LNCAP (cell line): ENCODE results near the gene FXYD3.

Experiments used
- TF ChIP-seq, protein P1 (sequence below): fragments of 450-650 bp; IDR thresholded peaks from 2 replicates; pipeline ENCODE4 v1.5.1; 2017; ENCODE audit warnings: mild to moderate bottlenecking

The FXYD3 gene

DNA sequence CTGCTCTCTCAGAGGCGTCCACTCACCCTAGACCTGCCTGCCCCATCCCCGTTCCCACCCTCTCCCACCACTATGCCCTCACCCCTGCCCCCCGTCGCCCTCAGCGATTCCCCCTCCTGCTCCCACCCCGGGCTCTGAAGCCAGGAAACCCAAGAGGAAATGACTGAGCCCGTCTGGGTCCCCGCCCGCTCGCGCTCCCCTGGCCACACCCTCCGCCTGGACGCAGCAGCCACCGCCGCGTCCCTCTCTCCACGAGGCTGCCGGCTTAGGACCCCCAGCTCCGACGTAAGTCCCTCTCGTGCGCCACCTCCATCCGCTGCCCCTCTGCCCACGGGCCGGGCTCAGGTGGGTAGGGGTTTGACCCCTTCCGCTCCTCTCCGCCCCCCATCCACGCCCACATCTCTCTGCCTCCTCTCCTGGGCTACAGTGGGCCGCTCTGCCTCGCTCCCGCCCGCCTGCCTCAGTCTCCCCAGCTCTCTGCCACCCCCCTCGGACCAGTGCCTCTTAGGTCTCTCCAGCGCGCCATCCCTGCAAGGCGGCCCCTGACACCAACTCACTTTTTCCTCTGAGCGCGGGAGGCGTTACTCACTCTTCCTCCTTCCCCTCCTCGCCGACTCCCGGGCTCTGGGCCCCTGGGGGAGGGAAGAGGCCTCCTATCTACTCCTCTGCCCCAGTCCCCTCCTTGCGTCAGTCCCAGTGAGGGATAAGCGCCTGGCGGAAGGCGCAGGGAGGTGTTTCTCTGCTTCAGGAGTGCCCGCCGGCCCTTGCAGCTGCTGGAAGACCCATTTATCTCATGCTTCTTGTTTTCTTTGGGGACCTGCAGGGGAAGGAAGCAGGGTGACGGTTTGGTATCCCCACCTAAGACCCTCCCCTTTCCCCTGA is 39.1 kb downstream of the FXYD3 start, which contains the start of gene FXYD5:
TSS of gene FXYD5 (plus strand) at position 211 of the 882 bp plus-strand sequence. CDS start 816 bp downstream, outside the sequence.
- TF ChIP-seq, protein P1, sequence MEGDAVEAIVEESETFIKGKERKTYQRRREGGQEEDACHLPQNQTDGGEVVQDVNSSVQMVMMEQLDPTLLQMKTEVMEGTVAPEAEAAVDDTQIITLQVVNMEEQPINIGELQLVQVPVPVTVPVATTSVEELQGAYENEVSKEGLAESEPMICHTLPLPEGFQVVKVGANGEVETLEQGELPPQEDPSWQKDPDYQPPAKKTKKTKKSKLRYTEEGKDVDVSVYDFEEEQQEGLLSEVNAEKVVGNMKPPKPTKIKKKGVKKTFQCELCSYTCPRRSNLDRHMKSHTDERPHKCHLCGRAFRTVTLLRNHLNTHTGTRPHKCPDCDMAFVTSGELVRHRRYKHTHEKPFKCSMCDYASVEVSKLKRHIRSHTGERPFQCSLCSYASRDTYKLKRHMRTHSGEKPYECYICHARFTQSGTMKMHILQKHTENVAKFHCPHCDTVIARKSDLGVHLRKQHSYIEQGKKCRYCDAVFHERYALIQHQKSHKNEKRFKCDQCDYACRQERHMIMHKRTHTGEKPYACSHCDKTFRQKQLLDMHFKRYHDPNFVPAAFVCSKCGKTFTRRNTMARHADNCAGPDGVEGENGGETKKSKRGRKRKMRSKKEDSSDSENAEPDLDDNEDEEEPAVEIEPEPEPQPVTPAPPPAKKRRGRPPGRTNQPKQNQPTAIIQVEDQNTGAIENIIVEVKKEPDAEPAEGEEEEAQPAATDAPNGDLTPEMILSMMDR = no peak

DNA sequence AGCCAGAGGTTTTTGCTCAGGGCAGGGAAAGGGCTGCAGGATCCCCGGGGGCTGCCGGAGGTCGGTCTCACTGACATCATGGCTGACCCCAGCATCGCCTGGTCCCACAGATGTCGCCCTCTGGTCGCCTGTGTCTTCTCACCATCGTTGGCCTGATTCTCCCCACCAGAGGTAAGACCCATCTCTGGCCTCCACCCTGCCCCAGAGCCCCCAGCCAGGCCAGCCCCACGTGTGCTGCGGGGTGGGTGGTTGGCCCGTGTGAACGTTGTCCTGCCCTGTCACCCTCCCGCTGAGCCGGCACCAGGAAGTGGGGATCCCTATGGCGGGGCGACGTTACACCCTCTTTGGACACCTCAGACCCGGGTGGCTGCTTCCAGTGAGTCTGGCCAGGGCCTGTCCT is 39.8 kb downstream of the FXYD3 start:
- TF ChIP-seq, protein P1 = no peak

DNA sequence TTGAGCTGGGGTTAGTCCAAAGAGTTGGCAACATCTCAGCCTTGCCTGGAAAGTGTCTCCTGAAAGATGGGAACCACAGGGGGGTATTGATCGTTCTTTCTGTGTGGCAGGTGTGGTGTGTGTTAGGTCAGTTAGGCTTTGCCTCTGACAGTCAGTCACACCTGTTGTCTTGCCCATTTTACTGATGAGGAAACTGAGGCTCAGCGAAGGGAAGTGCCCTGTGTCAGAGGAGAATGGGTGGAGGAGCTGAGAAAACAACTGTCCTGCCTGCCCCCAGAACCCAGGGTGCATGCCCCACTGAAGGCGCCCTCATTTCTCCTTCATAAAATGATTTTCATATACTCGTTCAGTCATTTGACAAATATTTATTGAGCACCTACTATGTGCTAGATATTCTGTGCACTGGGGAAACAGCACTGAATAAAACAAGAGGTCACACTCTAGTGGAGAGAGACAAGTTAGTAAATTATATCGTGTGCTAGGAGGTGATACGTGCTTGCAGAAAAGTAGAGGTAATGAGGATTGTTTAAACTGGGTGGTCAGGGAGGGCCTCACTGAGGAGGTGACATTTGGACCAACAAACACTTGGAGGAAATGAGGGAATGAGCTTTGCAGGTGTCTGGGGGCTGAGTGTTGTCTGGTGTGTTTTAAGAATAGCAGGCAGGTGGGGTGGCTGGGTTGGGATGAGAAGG is 40.5 kb downstream of the FXYD3 start:
- TF ChIP-seq, protein P1 = no peak

DNA sequence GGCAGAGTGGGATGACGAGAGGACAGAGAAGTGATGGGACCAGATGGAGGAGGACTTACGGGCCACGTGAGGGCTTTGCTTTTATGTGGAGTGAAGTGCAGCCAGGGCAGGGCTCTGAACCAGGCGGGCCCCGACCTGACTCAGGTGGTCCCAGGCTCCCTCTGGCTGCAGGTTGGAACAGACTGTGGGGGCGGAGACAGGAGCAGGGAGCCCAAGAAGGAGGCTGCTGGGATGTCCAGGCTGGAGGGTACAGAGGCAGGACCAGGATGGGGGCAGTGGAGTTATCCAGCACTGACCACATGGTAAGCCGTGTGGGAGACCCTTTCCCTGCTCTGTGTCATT is 41.0 kb downstream of the FXYD3 start:
- TF ChIP-seq, protein P1 = no peak

DNA sequence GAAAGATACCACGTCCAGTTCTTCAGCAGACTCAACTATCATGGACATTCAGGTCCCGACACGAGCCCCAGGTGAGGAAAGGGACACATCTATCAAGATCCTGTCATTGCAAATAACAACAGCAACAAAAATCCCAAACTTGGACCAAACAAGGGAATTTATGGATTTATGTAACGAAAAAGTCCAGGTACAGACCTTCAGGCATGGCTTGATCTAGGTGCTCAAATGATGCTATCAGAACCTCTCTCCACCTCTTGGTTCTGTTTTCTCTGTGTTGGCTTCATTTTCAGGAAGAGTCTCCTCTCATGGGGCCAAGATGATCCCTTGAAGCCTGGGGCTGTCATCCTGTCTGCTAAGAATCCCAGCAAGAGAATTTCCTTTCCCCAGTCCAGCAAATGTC is 41.8 kb downstream of the FXYD3 start:
- TF ChIP-seq, protein P1 = no peak

DNA sequence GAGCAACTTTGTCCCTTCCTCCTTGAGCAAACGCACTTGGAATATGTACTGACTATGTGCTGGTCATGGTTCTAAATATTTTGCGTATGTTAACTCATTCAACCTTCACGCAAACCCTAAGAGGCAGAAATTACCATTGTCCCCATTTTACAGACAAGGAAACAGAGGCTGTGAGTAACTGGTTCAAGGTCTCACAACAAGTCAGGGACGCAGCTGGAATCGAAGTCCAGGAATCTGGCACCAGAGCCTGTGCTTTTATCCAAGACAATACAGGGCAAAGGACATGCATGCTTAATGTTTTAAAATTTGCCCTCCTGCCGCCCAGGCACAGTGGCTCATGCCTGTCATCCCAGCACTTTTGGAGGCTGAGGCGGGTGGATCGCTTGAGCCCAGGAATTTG is 44.0 kb downstream of the FXYD3 start:
- TF ChIP-seq, protein P1 = no peak

DNA sequence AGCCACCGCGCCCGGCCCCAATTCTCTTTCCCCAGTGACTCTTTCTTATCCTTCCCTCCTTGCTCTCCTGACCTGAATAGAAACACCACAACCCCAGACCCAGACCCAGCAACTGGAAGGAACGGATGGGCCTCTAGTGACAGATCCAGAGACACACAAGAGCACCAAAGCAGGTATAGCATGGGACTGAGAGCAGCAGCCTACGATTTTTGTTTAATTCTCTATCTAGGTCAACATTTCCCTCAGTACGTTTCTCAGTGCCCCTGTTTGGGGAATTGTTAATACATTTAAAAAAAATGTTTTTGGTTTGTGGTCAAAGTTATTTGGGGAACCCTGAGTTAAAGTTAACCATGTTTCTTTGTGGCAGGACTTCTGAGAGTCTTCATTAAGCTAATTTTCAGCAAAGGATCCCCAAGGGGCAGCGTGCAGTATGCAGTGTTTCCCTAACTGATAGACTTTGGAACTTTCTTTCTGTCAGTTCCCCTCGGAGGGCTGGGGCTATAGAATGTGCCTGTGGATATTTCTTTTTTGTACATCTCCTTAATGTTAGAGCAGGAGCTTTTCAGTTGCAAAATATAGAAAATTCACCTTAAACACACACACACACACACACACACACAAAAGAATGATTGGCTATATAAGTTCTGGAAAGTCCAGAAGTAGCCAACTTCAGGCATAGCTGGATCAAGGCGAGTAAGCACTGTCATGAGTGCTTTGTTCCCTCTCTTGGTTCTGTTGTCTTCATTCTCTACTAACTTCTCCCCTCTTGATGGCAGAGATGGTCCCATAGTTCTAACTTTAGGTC is 45.2 kb downstream of the FXYD3 start:
- TF ChIP-seq, protein P1 = no peak
